Endodermal cell (in vitro differentiated cells): Measurements from ENCODE around the gene MALT1. TPM values are rescaled to one million over a fixed set of nuclear protein-coding genes. Genes with fewer than 3 reads are reported as not detected.
A peak's percentile ranks its signal among the peaks of the same experiment; 100 is the strongest.

Experiments
- DNase-seq: peaks from one replicate; pipeline ENCODE4 v3.0.0-alpha.2; 2017
- H3K27ac ChIP-seq: 2 replicates; pipeline ENCODE4 v1.5.1; 2013; ENCODE audit warnings: mild to moderate bottlenecking, low read depth, low read length, moderate library complexity
- H3K27me3 ChIP-seq: 2 replicates; pipeline ENCODE4 v1.6.1; 2013; ENCODE audit warnings: mild to moderate bottlenecking, low read length, moderate library complexity; ENCODE audit not compliant: insufficient read depth, control insufficient read depth, poor library complexity, severe bottlenecking
- H3K36me3 ChIP-seq: 2 replicates; pipeline ENCODE4 v1.7.0; 2013; ENCODE audit warnings: mild to moderate bottlenecking, low read length, moderate library complexity; ENCODE audit not compliant: control insufficient read depth, insufficient read depth
- H3K4me1 ChIP-seq: one replicate; pipeline ENCODE4 v1.7.0; 2013; ENCODE audit warnings: low read length; ENCODE audit not compliant: control insufficient read depth, insufficient read depth
- H3K4me3 ChIP-seq: 2 replicates; pipeline ENCODE4 v1.5.1; 2013; ENCODE audit warnings: mild to moderate bottlenecking, low read length, moderate library complexity
- H3K9ac ChIP-seq: 2 replicates; pipeline ENCODE4 v1.6.1; 2013; ENCODE audit warnings: mild to moderate bottlenecking, low read length, moderate library complexity; ENCODE audit not compliant: poor library complexity, severe bottlenecking; ENCODE audit errors: extremely low read depth
- H3K9me3 ChIP-seq: 2 replicates; pipeline ENCODE4 v1.6.1; 2013; ENCODE audit warnings: mild to moderate bottlenecking, low read length, moderate library complexity; ENCODE audit not compliant: control insufficient read depth
- H3K27ac Mint-ChIP-seq: 2 replicates; pipeline ENCODE4 v1.8.0; 2020; ENCODE audit warnings: mixed read lengths
- H3K27me3 Mint-ChIP-seq: 2 replicates; pipeline ENCODE4 v1.8.0; 2021; ENCODE audit warnings: mild to moderate bottlenecking, mixed read lengths; ENCODE audit not compliant: insufficient read depth
- H3K36me3 Mint-ChIP-seq: 2 replicates; pipeline ENCODE4 v1.8.0; 2020; ENCODE audit warnings: low read depth, mixed read lengths
- H3K4me1 Mint-ChIP-seq: 2 replicates; pipeline ENCODE4 v1.8.0; 2020; ENCODE audit warnings: mixed read lengths
- H3K4me3 Mint-ChIP-seq: 2 replicates; pipeline ENCODE4 v1.8.0; 2020; ENCODE audit warnings: mild to moderate bottlenecking, moderate library complexity, mixed read lengths
- H3K9me3 Mint-ChIP-seq: 2 replicates; pipeline ENCODE4 v1.8.0; 2020; ENCODE audit warnings: mild to moderate bottlenecking, mixed read lengths
- WGBS, 2 experiments: methylation state at CpG; one replicate each; pipeline versions ENCODE4 v1.1.5 to v1.1.7; 2013; ENCODE audit warnings: missing lambda C conversion rate in 2 of 2, mixed read lengths in 1 of 2; ENCODE audit not compliant: insufficient coverage in 1 of 2, insufficient read length in 1 of 2; 5-methylcytosine and 5-hydroxymethylcytosine counted together
- total RNA-seq, 2 donors: library from RNA; stranded (reverse); fragmentation: NEBNext Ultra II Directional in 1 of 2; extraction: Animal tissue kit (Norgen Biotek cat#: 25700) in 1 of 2; gene quantifications; 2 replicates in 1 of 2; 3 replicates in 1 of 2; pipeline ENCODE4 v1.2.1, GENCODE V29; 2021
- TF ChIP-seq, protein P1 (sequence below): fragments of 200-600 bp; sonication (generic); conservative IDR thresholded peaks from 2 replicates; pipeline ENCODE4 v1.5.0; 2021; ENCODE audit warnings: antibody characterized with exemption, mild to moderate bottlenecking

Gene MALT1
- total RNA-seq, 2 donors from 2014 or later = 14.0 to 22.1 TPM

DNA sequence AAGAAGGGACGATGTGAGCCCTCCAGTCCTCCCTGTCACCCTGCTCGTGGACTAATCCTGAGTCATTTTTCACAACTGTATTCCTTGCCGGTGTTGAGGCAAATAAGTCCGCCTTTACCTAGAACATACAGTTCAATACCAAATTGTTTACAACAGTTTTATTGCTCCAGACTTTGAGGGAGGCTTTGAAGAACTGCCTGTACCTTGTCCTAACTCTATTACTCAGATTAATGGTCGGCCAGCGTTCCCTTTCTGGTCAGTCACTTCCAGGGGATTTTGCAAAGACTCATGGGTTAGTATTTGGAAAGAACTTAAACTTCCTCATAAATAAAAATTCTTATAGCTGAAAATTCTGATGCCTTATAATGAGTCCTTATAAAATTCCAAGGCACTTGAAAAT is 108.3 kb downstream of the MALT1 start:
- 95 to 98% methylated on average over 4 to 6 of the region's 6 CpGs for WGBS, 2 experiments
- TF ChIP-seq, protein P1, sequence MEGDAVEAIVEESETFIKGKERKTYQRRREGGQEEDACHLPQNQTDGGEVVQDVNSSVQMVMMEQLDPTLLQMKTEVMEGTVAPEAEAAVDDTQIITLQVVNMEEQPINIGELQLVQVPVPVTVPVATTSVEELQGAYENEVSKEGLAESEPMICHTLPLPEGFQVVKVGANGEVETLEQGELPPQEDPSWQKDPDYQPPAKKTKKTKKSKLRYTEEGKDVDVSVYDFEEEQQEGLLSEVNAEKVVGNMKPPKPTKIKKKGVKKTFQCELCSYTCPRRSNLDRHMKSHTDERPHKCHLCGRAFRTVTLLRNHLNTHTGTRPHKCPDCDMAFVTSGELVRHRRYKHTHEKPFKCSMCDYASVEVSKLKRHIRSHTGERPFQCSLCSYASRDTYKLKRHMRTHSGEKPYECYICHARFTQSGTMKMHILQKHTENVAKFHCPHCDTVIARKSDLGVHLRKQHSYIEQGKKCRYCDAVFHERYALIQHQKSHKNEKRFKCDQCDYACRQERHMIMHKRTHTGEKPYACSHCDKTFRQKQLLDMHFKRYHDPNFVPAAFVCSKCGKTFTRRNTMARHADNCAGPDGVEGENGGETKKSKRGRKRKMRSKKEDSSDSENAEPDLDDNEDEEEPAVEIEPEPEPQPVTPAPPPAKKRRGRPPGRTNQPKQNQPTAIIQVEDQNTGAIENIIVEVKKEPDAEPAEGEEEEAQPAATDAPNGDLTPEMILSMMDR = no peak
- H3K27ac Mint-ChIP-seq = no peak overlapping the region
- H3K36me3 Mint-ChIP-seq = no peaks in the 10 kb centered on the region
- H3K27me3 Mint-ChIP-seq = no peaks in the 10 kb centered on the region
- no peak overlapping the region for H3K4me3 Mint-ChIP-seq
- Histone ChIP-seq H3K27me3 (no peaks in the 10 kb centered on the region), H3K9ac (no peak overlapping the region), H3K27ac (no peak overlapping the region), H3K36me3 (no peaks in the 10 kb centered on the region), H3K9me3 (no peaks in the 10 kb centered on the region), H3K4me1 (no peaks in the 10 kb centered on the region), H3K4me3 (no peak overlapping the region)
- H3K4me1 Mint-ChIP-seq = peaks cover 4% of the 10 kb centered on the region
- no peaks in the 10 kb centered on the region for H3K9me3 Mint-ChIP-seq
- DNase-seq = no peak

DNA sequence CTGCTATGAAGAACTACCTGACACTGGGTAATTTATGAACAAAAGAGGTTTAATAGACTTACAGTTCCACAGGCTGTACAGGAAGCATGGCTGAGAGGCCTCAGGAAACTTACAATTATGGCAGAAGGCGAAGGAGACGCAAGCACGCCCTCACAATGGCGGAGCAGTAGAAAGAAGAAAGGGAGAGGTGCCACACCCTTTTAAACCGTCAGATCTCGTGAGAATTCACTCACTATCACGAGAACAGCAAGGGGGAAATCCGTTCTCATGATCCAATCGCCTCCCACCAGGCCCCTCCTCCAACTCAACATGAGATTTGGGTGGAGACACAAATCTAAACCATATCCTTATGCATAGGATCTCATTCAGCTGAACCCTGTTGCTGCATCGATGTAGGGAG is 108.8 kb downstream of the MALT1 start:
- Histone ChIP-seq H3K4me1 (peaks cover 4% of the 10 kb centered on the region), H3K9ac (no peak overlapping the region), H3K27ac (no peak overlapping the region), H3K9me3 (no peaks in the 10 kb centered on the region), H3K27me3 (no peaks in the 10 kb centered on the region), H3K4me3 (no peak overlapping the region), H3K36me3 (no peaks in the 10 kb centered on the region)
- Mint-ChIP-seq H3K36me3 (no peaks in the 10 kb centered on the region), H3K9me3 (no peaks in the 10 kb centered on the region), H3K27ac (no peak overlapping the region), H3K4me3 (no peak overlapping the region), H3K27me3 (no peaks in the 10 kb centered on the region), H3K4me1 (peaks cover 7% of the 10 kb centered on the region)
- DNase-seq = no peak
- TF ChIP-seq, protein P1 = no peak
- WGBS, 2 experiments = 89 to 96% methylated on average over 6 to 10 of the region's 10 CpGs

DNA sequence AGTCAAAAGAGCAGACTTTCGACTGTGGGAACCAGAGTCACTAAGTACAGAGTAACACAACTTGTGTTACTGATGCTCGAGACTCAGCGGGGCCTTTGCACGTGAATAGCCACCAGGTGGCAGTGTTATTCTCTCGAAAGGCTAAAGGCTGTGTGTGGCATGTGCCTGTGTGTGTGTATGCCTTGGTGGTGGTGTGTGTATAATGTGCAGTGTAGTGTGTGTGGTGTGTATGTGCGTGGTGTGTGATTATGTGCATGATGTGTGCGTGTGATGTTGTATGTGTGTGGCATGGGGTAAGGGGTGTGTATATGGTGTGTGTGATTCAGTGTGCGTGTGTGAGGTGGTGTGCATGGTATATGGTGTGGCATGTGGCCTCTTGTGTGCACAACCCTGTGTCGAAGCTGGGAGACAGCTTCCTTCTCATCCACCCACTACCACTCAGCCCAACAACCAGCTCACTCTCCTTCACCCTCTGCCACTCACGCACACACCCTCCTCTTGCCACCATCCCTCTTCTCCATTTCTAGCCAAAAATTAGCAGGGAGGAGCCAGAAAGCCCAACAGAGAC is 110.4 kb downstream of the MALT1 start:
- H3K4me1 ChIP-seq = peaks cover 6% of the 10 kb centered on the region
- H3K27ac ChIP-seq = no peak overlapping the region
- H3K4me3 ChIP-seq = no peak overlapping the region
- no peaks in the 10 kb centered on the region for H3K36me3 ChIP-seq
- no peaks in the 10 kb centered on the region for H3K27me3 ChIP-seq
- Mint-ChIP-seq H3K4me1 (peaks cover 13% of the 10 kb centered on the region), H3K27ac (peak overlapping the region; percentile 89), H3K36me3 (no peaks in the 10 kb centered on the region), H3K27me3 (no peaks in the 10 kb centered on the region), H3K4me3 (no peak overlapping the region), H3K9me3 (no peaks in the 10 kb centered on the region)
- no peak overlapping the region for H3K9ac ChIP-seq
- WGBS, 2 experiments = 12 to 34% methylated on average over 4 to 10 of the region's 10 CpGs
- TF ChIP-seq, protein P1 = peak; percentile 98
- H3K9me3 ChIP-seq = no peaks in the 10 kb centered on the region
- DNase-seq = peak; percentile 95
